Liver (tissue), 9 donors: ENCODE results near the gene SDHA. TPM values are rescaled to one million over a fixed set of nuclear protein-coding genes. Genes with fewer than 3 reads are reported as not detected.

Source experiments
- DNase-seq: peaks from one replicate; pipeline ENCODE4 v3.0.0-alpha.2; 2017; ENCODE audit warnings: low spot score
- H3K27ac ChIP-seq, 2 donors: one replicate each; pipeline ENCODE4 v1.7.0; 2013; ENCODE audit warnings: inconsistent platforms in 2 of 2, low read length in 2 of 2, control low read depth in 1 of 2, low read depth in 1 of 2, mild to moderate bottlenecking in 1 of 2
- H3K27me3 ChIP-seq, 4 donors: one replicate each; pipeline versions ENCODE4 v1.6.1 to v1.7.0; 2013; ENCODE audit warnings: low read length in 3 of 4, inconsistent platforms in 1 of 4, mild to moderate bottlenecking in 1 of 4, moderate library complexity in 1 of 4; ENCODE audit not compliant: control insufficient read depth in 4 of 4, insufficient read depth in 4 of 4
- H3K36me3 ChIP-seq, 4 donors: one replicate each; pipeline versions ENCODE4 v1.6.1 to v1.7.0; 2013; ENCODE audit warnings: low read length in 3 of 4, mild to moderate bottlenecking in 3 of 4, low read depth in 1 of 4, moderate library complexity in 1 of 4; ENCODE audit not compliant: control insufficient read depth in 4 of 4, insufficient read depth in 3 of 4
- H3K4me1 ChIP-seq, 4 donors: one replicate each; pipeline versions ENCODE4 v1.6.1 to v1.7.0; 2013; ENCODE audit warnings: low read length in 3 of 4, mild to moderate bottlenecking in 3 of 4, moderate library complexity in 1 of 4; ENCODE audit not compliant: control insufficient read depth in 4 of 4, insufficient read depth in 4 of 4
- H3K4me3 ChIP-seq, 3 donors: one replicate each; pipeline versions ENCODE4 v1.6.1 to v1.7.0; 2013; ENCODE audit warnings: low read length in 3 of 3, control low read depth in 1 of 3, low read depth in 1 of 3, mild to moderate bottlenecking in 1 of 3
- H3K9ac ChIP-seq, 2 donors: one replicate each; pipeline ENCODE4 v1.7.0; 2013; ENCODE audit warnings: low read length in 2 of 2, mild to moderate bottlenecking in 2 of 2, moderate library complexity in 2 of 2, control low read depth in 1 of 2, low read depth in 1 of 2
- H3K9me3 ChIP-seq, 4 donors: one replicate each; pipeline versions ENCODE4 v1.6.1 to v1.7.0; 2013; ENCODE audit warnings: low read length in 3 of 4; ENCODE audit not compliant: control insufficient read depth in 4 of 4
- FOXA1 ChIP-seq: IDR thresholded peaks from 2 replicates; pipeline ENCODE4 v1.6.1; 2016; ENCODE audit warnings: antibody characterized with exemption
- FOXA2 ChIP-seq: IDR thresholded peaks from 2 replicates; pipeline ENCODE4 v1.6.1; 2016; ENCODE audit warnings: antibody characterized with exemption
- GABPA ChIP-seq, 2 donors: IDR thresholded peaks in 1 of 2; conservative IDR thresholded peaks in 1 of 2; 2 replicates each; pipeline ENCODE4 v1.6.1; 2016; ENCODE audit warnings: antibody characterized with exemption in 2 of 2, mild to moderate bottlenecking in 1 of 2, moderate library complexity in 1 of 2
- HNF4A ChIP-seq, 2 donors: conservative IDR thresholded peaks; 2 replicates each; pipeline ENCODE4 v1.6.1; 2016; ENCODE audit warnings: antibody characterized with exemption in 2 of 2, mild to moderate bottlenecking in 2 of 2
- HNF4G ChIP-seq: IDR thresholded peaks from 2 replicates; pipeline ENCODE4 v1.6.1; 2016; ENCODE audit warnings: antibody characterized with exemption
- JUND ChIP-seq, 2 donors: IDR thresholded peaks; 2 replicates each; pipeline ENCODE4 v1.6.1; 2016; ENCODE audit warnings: antibody characterized with exemption in 2 of 2
- NR2F2 ChIP-seq: IDR thresholded peaks from 2 replicates; pipeline ENCODE4 v1.6.1; 2016; ENCODE audit warnings: antibody characterized with exemption
- RXRA ChIP-seq, 2 donors: IDR thresholded peaks; 2 replicates each; pipeline ENCODE4 v1.6.1; 2017 to 2018; ENCODE audit warnings: antibody characterized with exemption in 2 of 2, mild to moderate bottlenecking in 1 of 2
- SP1 ChIP-seq: IDR thresholded peaks from 2 replicates; pipeline ENCODE4 v1.6.1; 2018; ENCODE audit warnings: antibody characterized with exemption, mild to moderate bottlenecking
- TAF1 ChIP-seq: conservative IDR thresholded peaks from 2 replicates; pipeline ENCODE4 v1.6.1; 2016; ENCODE audit warnings: antibody characterized with exemption, mild to moderate bottlenecking
- WGBS: extraction: QIAGEN DNeasy Blood & Tissue Kit; methylation state at CpG from one replicate; pipeline ENCODE4 v1.1.7; 2013; 5-methylcytosine and 5-hydroxymethylcytosine counted together
- polyA plus RNA-seq, 2 donors: library from polyadenylated mRNA; stranded (reverse) in 1 of 2; unstranded in 1 of 2; fragments of 200-250 nt in 1 of 2; fragments of >200 nt in 1 of 2; fragmentation: Nextera tagmentation in 1 of 2; extraction: Ambion mirVana in 1 of 2; gene quantifications; one replicate each; pipeline versions ENCODE4 v1.2.1 to v1.2.3, GENCODE V29; 2013 to 2015
- total RNA-seq, 2 donors: library from RNA; depleted of rRNA; stranded (reverse); fragments of >200 nt; gene quantifications; one replicate each; pipeline ENCODE4 v1.2.3, GENCODE V29; 2014
- TF ChIP-seq, protein P1 (sequence below): IDR thresholded peaks from 2 replicates; pipeline ENCODE4 v1.6.1; 2016; ENCODE audit warnings: antibody characterized with exemption
- TF ChIP-seq, protein P2 (sequence below): fragments of 150-350 bp; IDR thresholded peaks from 2 replicates; pipeline ENCODE4 v1.5.1; 2017; ENCODE audit warnings: improper control_type of control experiment, low read depth, low read length; ENCODE audit not compliant: missing input control
- TF ChIP-seq, protein P3 (sequence below): IDR thresholded peaks from 2 replicates; pipeline ENCODE4 v1.6.1; 2016; ENCODE audit warnings: antibody characterized with exemption
- TF ChIP-seq, protein P4 (sequence below): IDR thresholded peaks from 2 replicates; pipeline ENCODE4 v1.6.1; 2016; ENCODE audit warnings: antibody characterized with exemption, mild to moderate bottlenecking
- TF ChIP-seq, protein P5 (sequence below): IDR thresholded peaks from 2 replicates; pipeline ENCODE4 v1.6.1; 2016; ENCODE audit warnings: antibody characterized with exemption
- donor health status: healthy.
- donor health status: healthy.
- donor health status: healthy.
- donor health status: healthy.
- donor health status: healthy.

The SDHA gene
- total and polyA plus RNA-seq, 4 donors = 79.2 to 215 (median 159) TPM

DNA sequence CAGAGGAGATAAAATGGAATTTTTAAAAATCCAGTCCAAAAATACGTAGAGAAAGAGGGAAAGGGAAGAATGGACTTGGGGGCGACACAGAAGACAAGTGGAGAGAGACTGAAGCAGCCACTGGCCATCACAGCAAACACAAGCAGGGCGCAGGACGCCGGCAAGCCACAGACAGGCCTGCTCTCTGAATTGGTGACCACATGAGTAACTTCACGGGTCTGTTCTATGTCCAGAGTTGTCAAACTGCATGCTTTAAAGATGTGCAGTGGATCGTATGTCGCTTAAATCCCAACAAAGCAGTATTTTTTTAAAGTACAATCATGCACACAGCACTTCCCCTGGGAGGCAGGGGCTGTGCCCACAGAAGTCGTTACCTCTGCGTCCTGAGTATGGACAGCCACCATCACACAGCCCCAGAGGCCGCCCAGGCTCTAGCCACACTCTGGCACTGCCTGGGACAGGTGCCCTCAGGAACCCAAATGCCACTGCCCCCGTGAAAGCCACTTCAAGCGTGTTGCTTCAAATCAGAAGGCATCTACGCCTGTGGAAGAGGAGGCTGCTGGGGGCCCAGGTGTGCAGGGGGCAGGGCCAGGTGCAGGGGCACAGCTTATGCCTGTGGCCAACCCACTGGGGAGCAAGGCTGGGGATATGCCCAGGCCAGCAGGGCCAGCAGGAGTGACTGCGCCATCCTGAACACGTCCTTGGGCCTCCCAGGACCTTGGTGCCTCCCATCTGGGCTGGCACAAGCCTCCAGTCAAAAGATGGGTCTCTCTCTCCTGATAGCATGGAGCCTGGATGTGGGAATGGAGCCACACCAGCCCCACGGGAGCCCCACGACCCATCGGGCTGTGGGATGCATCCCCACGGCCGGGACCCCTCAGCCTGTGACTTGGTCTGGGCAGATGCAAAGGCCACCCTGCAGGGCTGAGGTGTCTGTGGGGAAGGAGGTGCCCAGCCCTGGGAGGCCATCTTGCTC lies 32.7 kb upstream of the SDHA start:
- Histone ChIP-seq H3K4me3 (no peak overlapping the region), H3K9ac (no peak overlapping the region), H3K36me3 (no peaks in the 10 kb centered on the region), H3K27me3 (no peaks in the 10 kb centered on the region), H3K9me3 (no peaks in the 10 kb centered on the region), H3K4me1 (peaks cover 0 to 7% (median 3%) of the 10 kb centered on the region in 4 donors), H3K27ac (no peak overlapping the region)
- WGBS = 85% methylated on average over 21 of the region's 21 CpGs
- DNase-seq = no peak
- TF ChIP-seq, protein P1, sequence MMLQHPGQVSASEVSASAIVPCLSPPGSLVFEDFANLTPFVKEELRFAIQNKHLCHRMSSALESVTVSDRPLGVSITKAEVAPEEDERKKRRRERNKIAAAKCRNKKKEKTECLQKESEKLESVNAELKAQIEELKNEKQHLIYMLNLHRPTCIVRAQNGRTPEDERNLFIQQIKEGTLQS = no peak
- TF ChIP-seq, protein P2, sequence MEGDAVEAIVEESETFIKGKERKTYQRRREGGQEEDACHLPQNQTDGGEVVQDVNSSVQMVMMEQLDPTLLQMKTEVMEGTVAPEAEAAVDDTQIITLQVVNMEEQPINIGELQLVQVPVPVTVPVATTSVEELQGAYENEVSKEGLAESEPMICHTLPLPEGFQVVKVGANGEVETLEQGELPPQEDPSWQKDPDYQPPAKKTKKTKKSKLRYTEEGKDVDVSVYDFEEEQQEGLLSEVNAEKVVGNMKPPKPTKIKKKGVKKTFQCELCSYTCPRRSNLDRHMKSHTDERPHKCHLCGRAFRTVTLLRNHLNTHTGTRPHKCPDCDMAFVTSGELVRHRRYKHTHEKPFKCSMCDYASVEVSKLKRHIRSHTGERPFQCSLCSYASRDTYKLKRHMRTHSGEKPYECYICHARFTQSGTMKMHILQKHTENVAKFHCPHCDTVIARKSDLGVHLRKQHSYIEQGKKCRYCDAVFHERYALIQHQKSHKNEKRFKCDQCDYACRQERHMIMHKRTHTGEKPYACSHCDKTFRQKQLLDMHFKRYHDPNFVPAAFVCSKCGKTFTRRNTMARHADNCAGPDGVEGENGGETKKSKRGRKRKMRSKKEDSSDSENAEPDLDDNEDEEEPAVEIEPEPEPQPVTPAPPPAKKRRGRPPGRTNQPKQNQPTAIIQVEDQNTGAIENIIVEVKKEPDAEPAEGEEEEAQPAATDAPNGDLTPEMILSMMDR = no peak
- no peak for TF ChIP-seq FOXA2
- no peak for TF ChIP-seq RXRA (IDR thresholded peaks at IDR 0.05)
- TF ChIP-seq HNF4A (conservative IDR thresholded peaks at IDR 0.05) = no peak
- TF ChIP-seq SP1 = no peak
- TF ChIP-seq, protein P3, sequence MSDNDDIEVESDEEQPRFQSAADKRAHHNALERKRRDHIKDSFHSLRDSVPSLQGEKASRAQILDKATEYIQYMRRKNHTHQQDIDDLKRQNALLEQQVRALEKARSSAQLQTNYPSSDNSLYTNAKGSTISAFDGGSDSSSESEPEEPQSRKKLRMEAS = no peak
- TF ChIP-seq TAF1 = no peak
- TF ChIP-seq FOXA1 = no peak
- TF ChIP-seq HNF4G = no peak
- TF ChIP-seq NR2F2 = no peak
- TF ChIP-seq, protein P4, sequence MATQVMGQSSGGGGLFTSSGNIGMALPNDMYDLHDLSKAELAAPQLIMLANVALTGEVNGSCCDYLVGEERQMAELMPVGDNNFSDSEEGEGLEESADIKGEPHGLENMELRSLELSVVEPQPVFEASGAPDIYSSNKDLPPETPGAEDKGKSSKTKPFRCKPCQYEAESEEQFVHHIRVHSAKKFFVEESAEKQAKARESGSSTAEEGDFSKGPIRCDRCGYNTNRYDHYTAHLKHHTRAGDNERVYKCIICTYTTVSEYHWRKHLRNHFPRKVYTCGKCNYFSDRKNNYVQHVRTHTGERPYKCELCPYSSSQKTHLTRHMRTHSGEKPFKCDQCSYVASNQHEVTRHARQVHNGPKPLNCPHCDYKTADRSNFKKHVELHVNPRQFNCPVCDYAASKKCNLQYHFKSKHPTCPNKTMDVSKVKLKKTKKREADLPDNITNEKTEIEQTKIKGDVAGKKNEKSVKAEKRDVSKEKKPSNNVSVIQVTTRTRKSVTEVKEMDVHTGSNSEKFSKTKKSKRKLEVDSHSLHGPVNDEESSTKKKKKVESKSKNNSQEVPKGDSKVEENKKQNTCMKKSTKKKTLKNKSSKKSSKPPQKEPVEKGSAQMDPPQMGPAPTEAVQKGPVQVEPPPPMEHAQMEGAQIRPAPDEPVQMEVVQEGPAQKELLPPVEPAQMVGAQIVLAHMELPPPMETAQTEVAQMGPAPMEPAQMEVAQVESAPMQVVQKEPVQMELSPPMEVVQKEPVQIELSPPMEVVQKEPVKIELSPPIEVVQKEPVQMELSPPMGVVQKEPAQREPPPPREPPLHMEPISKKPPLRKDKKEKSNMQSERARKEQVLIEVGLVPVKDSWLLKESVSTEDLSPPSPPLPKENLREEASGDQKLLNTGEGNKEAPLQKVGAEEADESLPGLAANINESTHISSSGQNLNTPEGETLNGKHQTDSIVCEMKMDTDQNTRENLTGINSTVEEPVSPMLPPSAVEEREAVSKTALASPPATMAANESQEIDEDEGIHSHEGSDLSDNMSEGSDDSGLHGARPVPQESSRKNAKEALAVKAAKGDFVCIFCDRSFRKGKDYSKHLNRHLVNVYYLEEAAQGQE = no peak
- no peak for TF ChIP-seq GABPA (IDR thresholded peaks at IDR 0.05 in 1 of 2, conservative IDR thresholded peaks at IDR 0.05 in 1 of 2)

DNA sequence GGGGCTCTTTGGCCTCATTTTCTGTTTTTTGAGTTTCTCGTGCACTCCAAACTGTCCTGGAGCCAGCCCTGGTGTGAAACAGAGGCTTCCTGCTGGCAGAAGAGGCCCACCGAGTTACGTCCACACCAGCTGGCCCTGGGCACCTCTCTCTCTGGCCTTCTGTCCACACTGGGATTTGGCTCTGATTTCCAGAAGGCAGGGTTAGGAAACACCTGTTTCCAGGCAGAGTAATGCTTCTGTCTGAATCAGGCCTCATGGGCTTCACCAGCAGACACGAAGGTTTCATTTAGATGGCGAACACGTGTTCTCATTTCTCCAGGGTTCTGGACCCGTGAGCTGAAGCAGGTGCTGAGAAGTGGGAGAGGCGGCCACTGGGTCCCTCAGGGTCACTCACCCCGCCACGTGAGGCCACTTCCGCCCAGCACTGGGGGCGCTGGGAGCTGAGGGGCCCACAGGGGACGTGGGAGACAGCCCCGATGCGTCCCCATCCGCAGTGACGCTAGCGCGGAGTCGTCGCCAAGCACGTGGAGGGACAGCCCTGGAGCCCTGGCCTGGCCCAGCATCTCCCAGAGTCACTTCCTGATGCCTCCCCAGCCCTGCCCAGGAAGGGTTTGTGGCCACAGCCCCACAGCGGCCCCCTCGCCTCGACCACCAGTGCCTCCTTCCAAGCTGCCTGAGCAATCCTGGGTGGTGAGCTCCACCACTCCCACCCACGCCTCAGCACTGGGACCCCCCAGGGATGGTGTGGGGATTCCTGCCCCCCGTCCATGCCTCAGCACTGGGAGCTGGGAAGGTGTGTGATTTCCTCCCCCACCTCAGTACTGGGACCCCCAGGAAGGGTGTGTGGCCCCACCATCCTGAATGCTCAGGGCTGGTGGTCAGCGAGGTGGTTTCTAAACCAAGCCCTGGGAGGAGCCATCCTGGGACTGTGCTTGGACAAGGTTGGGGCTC lies 31.8 kb upstream of the SDHA start:
- no peaks in the 10 kb centered on the region for H3K9me3 ChIP-seq
- no peak overlapping the region for H3K27ac ChIP-seq
- no peak for DNase-seq
- no peak overlapping the region for H3K9ac ChIP-seq
- peaks cover 2 to 15% (median 12%) of the 10 kb centered on the region in 4 donors for H3K4me1 ChIP-seq
- WGBS = 89% methylated on average over 28 of the region's 28 CpGs
- H3K4me3 ChIP-seq = no peak overlapping the region
- H3K36me3 ChIP-seq = no peaks in the 10 kb centered on the region
- no peaks in the 10 kb centered on the region for H3K27me3 ChIP-seq
- TF ChIP-seq, protein P3 = no peak
- TF ChIP-seq JUND (IDR thresholded peaks at IDR 0.05) (no peak), GABPA (IDR thresholded peaks at IDR 0.05 in 1 of 2, conservative IDR thresholded peaks at IDR 0.05 in 1 of 2) (no peak), TAF1 (no peak), HNF4A (conservative IDR thresholded peaks at IDR 0.05) (no peak), FOXA1 (no peak)
- TF ChIP-seq, protein P5, sequence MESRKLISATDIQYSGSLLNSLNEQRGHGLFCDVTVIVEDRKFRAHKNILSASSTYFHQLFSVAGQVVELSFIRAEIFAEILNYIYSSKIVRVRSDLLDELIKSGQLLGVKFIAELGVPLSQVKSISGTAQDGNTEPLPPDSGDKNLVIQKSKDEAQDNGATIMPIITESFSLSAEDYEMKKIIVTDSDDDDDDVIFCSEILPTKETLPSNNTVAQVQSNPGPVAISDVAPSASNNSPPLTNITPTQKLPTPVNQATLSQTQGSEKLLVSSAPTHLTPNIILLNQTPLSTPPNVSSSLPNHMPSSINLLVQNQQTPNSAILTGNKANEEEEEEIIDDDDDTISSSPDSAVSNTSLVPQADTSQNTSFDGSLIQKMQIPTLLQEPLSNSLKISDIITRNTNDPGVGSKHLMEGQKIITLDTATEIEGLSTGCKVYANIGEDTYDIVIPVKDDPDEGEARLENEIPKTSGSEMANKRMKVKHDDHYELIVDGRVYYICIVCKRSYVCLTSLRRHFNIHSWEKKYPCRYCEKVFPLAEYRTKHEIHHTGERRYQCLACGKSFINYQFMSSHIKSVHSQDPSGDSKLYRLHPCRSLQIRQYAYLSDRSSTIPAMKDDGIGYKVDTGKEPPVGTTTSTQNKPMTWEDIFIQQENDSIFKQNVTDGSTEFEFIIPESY = no peak
- TF ChIP-seq, protein P4 = no peak
- TF ChIP-seq, protein P1 = no peak
